Cardiac septum (tissue), 1 donor: Measurements from ENCODE around the gene HSPA4. TPM values are rescaled to one million over a fixed set of nuclear protein-coding genes. Genes with fewer than 3 reads are reported as not detected.
"Not testable (repeated sequence)": the region's sequence is repeated elsewhere in the genome, so short reads cannot be mapped to it uniquely, and the experiment has no call there.

ENCODE experiments used
- DNase-seq: peaks from one replicate; pipeline ENCODE4 v3.0.0-alpha.2; 2020; ENCODE audit warnings: low spot score
- intact Hi-C: fragments of 100-400 bp; cut with DNase I; formaldehyde crosslinking; loops from one replicate; pipeline ENCODE4 v1.14.0; 2022
- total RNA-seq: library from RNA; stranded (reverse); fragmentation: NEBNext Ultra II Directional; extraction: Animal tissue kit (Norgen Biotek cat#: 25700); gene quantifications from one replicate; pipeline ENCODE4 v1.2.1, GENCODE V29; 2021
- donor health status: DM: no; HTN: no; CAD: no.

Gene HSPA4
- total RNA-seq, 1 donor from 2014 or later, result 142 TPM

DNA sequence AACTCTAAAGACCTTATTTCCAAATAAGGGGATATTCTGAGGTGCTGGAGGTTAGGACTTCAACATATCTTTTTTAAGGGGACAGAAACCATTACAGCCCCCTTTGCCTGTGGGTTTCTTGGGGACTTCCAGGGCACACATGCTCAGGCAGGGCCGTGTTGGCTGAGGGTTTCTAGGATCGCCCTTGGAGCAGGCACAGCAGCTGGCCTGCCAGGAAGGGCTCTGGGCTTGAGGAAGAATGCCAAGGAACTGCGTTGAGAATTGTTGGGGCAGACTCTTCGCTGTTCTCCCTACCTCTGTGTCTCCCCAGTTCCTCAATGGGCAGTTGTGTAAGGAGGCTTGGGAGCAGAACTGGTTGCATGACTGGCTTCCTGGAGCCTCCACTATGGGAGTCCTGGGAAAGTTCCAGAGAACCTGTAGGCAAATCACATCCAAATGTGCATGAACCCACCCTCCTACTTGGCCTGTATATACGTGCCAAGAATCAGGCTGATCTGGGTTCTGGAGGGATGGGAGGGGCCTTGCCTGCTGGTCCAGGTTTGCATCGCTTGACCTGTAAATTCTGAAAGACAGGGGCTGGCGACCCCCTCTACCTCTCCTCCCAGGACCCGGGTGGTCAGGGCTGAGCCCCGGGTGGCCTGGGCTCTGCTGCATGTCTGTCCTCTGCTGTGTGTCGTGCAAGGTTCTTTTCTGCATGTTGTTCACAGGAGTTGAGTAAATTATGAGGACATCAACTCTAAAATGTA lies 65.5 kb downstream of the HSPA4 start:
- peak; percentile 59 for DNase-seq
- intact Hi-C loops, result loop anchor here (10.0 kb wide), 3 partner anchors 307 to 817 kb away; no protein-coding TSS in a partner anchor

DNA sequence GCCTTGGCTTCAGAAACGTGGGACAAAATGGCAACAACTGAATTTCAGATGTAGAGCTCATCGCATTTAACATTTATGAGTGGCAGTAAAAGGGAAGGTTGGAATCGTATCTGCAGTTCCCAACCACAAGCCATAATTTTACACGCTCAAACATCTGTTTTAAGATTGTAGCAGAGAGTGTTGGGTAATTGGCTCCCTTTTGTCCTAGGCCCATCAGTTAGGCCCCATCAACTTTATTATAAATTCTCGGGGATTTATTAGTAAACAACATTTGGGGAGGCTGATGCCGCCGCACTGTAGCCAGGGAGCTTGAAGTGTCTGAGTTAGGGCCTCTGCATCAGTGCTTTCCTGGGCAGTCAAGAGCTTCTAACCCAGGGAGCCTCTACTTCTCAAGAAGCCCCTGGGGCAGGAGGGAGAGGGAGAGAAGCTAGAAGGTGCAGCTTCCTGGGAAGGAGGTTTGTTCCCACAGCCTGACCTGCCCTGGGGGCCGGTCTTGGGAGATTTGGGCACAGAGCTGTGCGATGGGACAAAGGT lies 66.2 kb downstream of the HSPA4 start:
- intact Hi-C loops, result loop anchor here (10.0 kb wide), 3 partner anchors 307 to 817 kb away; no protein-coding TSS in a partner anchor
- DNase-seq, result peak; percentile 39

DNA sequence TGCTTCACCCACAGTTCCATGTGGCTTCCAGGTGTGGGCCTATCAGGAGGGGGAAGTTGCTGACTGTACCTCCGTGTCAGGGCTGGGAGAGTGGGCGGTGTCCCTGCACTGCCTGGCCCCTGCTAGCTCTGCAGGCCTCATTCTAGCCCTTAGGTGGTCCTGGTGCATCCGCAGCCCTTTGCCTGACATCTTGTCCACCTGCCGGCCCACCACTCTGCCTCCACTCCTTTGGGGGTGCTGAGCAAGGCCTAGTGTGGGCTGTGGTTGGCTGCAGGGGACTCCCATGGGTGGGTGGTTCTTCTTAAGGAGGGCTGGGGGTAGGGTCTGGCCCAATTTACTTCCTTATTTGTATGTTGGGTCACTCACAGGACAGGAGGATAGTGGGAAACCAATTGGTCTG lies 66.9 kb downstream of the HSPA4 start:
- DNase-seq, result peak; percentile 65

DNA sequence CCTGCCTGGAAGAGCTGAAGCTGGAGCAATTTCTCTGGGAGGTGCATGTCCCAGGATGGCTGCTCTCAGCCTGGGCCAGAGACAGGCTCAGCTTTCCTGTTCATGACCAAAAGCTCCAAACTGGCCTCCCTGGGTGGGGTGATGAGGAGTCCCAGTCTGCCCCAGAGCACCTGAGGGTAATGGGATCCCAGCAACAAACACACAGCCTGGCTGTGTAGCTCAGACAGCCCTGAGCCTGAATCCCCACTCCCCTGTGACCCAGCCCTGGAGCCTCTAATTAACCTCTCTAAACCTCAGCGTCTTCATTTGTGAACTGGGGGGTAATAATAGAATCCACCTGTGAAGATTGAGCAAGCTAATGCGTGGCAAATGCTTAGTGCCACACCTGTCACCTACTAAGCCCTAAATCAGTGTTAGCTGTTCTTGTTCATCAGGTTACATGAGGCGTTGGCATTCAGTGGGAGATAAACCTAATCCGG lies 67.5 kb downstream of the HSPA4 start:
- intact Hi-C loops, result loop anchor here (10.0 kb wide), 3 partner anchors 306 to 816 kb away; no protein-coding TSS in a partner anchor
- no peak for DNase-seq

More for the DNA sequence above, 66.9 kb downstream of the HSPA4 start:
- intact Hi-C loops, result loop anchor here (10.0 kb wide), 3 partner anchors 306 to 816 kb away; no protein-coding TSS in a partner anchor

DNA sequence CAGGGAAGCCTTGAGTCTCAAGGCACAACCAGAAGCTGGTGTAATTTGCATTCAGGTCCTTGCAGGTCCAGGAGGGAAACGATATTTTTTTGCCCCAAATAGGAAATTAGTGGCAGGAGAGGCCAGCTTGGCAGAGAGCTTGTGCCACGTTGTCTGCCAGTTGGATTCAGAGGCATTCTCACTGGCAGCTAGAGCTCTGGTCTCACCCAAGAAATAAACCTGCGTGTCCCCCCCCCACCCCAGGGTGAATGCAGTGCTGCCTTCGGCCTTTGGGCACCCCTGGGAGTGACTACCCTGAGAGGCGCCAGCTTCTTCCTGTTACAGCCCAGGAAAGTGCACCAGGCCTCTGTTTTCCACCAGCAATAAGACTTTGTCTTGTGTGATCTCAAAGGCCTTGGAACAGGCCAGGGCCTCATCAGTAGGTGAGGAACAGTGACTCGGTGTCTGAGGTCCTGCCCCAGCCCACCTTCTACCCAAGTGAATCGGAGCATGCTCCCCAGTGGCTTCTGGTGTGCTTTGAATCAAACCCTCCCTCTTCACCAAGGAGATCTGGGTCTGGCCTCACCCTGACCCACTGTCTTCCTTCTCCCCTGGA lies 68.4 kb downstream of the HSPA4 start:
- intact Hi-C loops, result no loop called here
- DNase-seq, result peak; percentile 54

DNA sequence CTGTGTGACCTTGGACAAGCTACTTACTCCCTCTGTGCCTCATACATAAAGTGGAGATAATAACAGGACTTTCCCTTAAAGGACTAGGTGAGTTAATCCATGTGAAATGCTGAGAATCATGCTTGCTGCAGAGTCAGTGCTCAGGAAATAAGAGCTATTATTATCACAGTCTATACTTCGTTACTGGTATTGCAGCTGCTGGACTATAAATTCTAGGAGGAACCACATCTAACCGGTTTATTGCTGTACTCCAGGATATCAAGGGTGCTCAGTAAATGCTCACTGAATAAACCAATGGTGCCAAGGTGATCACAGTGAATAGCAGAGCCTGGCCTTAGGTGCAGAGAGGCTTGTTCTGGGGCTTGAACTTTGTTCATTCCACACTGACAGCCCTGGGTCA lies 69.3 kb downstream of the HSPA4 start:
- no peak for DNase-seq
- intact Hi-C loops, result no loop called here

DNA sequence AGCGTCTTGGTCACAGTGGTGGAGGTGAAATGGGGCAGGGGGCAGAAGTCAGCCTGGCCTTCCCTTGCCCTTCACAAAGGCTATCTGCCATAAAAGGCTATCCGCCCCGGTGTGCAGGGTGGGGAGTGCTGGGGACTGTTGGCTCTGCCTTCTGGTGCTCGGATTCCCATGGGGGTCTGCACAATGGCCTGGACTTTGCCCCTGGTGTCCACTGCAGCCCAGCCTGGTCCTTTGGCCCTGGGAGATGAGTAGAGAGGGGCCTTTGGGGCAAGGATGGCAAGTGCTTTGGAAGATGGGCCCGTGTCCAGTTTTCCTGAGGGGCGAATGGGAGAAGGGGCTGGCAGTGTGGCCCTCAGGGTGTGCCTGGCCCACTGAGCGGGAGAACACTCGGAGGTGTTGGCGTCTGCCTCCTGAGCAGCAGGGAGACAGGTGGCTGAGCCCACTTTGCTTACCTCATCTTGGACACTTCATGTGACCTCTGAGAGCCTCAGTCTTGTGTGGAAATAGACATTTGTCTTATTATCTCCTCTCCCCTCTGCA lies 69.9 kb downstream of the HSPA4 start:
- intact Hi-C loops, result no loop called here
- DNase-seq, result peak; percentile 69

DNA sequence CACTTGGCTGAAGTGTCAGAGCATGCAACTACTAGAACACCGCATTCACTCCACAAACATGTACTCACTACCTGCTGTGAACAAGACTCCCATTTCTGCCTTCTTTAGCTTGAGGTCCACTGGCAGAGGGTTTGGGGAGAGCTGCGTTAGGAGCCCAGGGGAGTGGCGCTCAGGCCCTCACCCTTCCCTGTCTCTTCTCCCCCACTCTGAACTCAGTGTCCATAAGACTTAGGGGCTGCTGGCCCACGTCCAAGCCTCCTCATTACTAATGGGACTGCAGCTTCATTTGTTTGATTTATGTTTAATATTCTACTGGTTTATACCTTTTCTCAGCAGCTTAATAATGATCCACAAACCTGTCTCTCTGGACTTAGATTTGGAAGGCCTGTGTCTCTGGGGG lies 70.9 kb downstream of the HSPA4 start:
- intact Hi-C loops, result no loop called here
- peak; percentile 55 for DNase-seq

DNA sequence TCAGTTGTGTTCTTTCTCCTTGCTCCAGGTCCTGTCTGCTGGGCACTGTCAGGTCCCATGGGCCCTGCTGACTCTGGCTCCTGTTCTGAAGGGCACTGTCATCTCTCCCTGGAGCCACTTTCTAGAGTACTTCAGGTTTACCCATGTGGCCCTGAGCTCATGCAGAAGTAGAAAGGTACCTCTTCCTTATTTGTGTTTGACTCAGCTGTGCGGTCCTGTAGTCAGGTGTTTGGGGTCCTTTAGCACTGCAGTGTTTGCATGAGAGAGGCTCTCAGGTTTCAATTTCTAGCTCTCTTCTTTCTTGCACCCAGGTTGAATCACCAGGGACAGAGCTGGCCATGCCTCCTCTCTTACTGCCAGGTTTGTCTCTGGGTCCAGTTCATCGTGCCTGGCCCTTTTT lies 71.5 kb downstream of the HSPA4 start:
- intact Hi-C loops, result no loop called here
- DNase-seq, result no peak

DNA sequence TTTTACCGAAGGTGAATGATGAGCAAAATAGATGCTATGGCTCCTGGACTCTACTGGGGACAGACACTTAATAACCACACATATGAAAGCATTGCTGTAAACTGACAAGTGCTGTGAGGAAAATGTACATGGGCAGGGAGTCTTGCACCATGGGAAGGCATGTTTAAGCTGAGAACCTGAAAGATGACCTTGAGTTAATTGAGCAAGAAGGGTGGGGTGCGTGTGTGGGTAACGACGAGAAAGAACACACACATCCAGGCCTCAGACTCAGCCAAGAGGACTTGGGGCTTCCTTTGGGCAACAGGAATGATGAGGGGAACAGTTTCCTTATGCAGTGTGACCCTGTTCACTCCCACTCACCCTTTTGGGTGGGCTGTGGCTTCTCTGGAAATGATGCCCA lies 73.1 kb downstream of the HSPA4 start:
- DNase-seq, result peak; percentile 24
- intact Hi-C loops, result no loop called here

DNA sequence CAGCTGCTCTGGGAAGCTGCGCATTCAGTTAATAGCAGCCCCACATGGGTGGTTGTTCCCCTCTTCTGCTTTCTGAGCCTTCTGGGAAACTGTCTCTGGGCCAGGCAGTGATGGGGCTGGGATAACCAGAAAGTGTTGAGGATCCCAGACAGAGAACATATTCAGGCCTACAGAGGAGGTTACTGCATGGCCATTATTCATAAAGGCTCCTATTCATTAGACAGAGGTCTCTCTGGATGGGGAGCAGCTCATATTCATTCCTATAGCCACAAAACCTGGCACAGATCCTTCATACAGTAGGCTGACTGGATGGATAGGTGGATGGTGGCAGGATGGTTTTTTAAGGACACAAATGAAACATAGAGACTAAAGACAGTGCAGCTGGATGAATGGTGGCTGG lies 76.3 kb downstream of the HSPA4 start:
- no peak for DNase-seq
- intact Hi-C loops, result no loop called here

DNA sequence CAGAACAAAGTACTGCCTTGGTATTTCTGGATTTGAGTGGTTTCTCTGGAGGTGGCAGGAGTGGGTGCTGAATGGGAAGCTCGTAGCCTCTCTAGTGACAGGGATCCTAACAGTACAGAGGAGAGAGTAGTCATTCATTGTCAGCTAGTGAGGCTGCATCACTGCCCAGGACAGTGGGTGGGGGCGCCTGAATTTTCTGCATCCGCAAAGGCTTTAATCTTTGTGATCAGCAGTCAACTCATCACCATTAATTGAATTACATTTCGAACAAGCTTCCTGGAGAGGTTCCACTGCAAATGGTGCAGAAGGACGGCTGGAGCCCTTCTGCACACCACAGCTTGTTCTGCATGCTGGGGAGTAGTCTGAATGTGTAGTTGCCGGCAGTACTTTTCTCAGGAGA lies 77.5 kb downstream of the HSPA4 start:
- intact Hi-C loops, result no loop called here
- DNase-seq, result peak; percentile 36

DNA sequence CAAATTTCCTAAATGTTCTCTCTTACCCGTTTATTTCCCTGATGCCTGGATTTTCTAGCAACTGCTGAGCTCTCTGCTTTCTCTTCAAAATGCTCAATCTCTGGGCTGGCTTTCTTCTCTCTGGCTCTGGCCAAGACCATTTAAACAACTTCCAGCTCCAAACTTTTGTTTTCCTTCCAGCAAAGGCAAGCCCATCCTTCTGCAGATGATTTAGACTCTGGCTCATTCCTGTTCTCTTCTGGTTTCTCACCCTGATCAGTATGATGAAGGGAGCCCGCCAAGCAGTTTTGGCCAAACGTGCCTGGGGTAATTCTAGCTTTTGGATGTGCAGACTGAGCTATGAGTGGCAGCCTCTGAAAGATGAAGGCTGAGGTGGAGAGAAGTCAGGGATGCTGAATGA lies 78.1 kb downstream of the HSPA4 start:
- peak; percentile 10 for DNase-seq
- intact Hi-C loops, result no loop called here

DNA sequence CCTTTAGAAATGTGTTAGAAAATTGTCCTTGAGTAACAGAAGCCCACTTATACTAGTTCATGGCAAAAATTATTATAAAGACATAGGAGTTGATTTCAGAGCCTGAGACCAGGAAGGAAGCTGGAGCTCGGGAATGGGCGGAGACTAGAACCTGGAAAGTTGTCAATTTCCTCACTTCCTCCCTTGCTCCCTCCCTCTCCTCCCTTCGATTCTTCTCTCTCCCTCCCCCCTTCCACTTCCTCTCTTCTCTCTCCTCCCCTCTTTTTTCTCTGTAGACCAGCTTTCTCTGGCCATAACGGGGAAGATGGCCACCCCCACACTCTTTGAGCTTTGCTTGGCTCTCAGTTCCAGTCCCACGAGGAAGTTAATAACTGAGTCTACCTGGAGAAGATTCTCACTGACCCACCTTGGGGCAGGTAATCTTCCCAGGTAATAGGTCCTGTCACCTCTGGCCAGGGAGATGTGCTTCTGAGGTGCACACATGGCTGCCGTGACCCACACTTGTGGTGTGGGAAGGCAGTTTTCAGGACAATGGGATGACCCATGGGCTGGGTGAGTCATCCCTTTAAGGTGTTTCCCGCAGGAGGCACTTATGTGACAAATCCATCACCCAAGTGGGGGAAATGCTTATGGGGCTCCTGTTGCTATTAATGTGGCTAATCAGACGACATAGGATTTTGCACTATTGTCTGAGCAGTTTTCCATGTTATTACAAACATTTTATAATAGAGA lies 78.7 kb downstream of the HSPA4 start:
- intact Hi-C loops, result no loop called here

DNA sequence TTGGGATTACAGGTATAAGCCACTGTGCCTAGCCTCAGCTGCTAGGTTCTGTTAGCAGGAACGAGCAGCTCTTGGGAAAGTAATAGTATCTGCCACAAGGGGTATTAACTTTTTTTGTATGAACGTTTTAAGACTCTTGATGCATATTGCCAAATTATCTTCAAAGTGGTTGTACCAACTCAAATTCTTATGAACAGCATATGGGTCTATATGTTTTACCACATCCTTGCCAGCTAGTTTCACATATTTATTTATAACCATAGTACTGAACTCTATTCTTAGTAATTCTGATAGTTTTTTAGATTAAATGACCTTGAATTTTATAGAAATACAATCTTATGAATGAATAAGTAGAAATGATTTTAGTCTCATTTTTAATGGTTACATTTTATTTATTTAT lies 80.9 kb downstream of the HSPA4 start:
- no peak for DNase-seq
- intact Hi-C loops, result no loop called here

More for the DNA sequence above, 78.7 kb downstream of the HSPA4 start:
- DNase-seq, result peak; percentile 39

DNA sequence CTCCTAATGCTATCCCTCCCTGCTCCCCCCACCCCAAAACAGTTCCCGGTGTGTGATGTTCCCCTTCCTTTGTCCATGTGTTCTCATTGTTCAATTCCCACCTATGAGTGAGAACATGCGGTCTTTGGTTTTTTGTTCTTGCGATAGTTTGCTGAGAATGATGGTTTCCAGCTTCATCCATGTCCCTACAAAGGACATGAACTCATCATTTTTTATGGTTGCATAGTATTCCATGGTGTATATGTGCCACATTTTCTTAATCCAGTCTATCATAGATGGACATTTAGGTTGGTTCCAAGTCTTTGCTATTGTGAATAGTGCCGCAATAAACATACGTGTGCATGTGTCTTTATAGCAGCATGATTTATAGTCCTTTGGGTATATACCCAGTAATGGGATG lies 81.4 kb downstream of the HSPA4 start:
- DNase-seq, intact Hi-C loops: not testable (repeated sequence)

DNA sequence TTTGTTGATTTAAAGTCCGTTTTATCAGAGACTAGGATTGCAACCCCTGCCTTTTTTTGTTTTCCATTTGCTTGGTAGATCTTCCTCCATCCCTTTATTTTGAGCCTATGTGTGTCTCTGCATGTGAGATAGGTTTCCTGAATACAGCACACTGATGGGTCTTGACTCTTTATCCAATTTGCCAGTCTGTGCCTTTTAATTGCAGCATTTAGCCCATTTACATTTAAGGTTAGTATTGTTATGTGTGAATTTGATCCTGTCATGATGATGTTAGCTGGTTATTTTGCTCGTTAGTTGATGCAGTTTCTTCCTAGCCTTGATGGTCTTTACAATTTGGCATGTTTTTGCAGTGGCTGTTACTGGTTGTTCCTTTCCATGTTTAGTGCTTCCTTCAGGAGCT lies 85.1 kb downstream of the HSPA4 start:
- DNase-seq, intact Hi-C loops: not testable (repeated sequence)

DNA sequence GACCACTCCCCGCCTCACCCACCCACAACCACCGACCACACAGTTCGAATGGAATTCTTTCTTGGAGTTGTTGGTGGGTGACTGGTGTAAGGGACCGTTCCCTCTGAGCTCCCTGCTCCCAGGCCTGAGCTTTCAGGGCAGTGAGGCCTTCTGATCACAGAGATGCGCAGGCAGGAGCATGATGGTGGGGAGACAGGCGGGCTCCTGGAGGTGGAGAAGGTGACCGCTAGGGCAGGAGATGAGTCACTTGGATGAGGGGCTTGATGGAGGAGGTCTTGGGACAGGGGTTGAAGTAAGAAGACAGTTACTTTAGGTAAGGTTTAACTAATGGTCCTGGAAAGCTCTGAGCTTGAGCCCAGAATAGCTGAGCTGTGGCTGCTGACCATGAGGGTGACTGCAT lies 88.5 kb downstream of the HSPA4 start:
- DNase-seq, result peak; percentile 22
- intact Hi-C loops, result no loop called here

DNA sequence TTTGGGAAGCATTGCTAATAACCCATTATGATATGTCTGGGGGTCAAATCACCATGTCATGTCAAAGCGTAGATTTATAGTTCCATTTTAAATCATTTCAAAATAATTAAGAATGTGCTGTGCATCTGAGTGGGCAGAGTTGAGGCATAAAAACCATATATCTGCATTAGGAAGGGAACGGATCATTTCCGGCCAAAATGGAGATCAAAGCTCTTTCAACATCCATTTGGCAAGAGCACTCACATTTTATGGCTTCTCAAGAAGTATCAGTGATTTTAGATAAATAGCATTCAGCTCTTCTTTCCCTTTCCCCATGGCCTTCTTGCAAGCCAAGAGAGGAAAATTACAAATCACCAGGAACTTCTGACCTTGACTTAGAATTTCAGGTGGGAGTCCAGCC lies 89.9 kb downstream of the HSPA4 start:
- intact Hi-C loops, result no loop called here
- DNase-seq, result no peak

DNA sequence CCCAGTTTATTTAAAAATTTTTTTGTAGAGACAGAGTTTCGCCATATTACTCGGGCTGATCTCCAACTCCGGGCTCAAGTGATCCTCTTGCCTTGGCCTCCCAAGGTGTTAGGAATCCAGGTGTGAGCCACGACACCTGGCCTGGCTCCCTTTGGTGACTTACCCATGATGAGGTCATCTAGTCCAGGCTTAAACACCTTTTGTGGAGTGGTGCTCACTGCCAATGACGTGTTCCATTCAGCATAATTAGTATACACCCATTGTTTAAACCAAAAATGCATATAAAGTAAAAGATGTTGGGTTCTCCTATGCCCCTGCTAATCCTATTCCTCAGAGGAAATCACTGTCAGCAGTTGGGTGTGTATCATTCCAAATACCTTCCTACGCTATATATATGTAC lies 91.0 kb downstream of the HSPA4 start:
- DNase-seq, result no peak
- intact Hi-C loops, result no loop called here
